Esophagus muscularis mucosa (tissue), 3 donors: ENCODE data around the gene ADAMTS14.

Experiments
- CTCF ChIP-seq, 3 experiments: fragments of 200-600 bp in 2 of 3; fragments of 450-650 bp in 1 of 3; sonication (generic) in 2 of 3; IDR thresholded peaks; one replicate each; pipeline ENCODE4 v1.5.1; 2017 to 2019; ENCODE audit warnings: antibody characterized with exemption in 3 of 3, mild to moderate bottlenecking in 2 of 3, moderate library complexity in 1 of 3
- POLR2A ChIP-seq: fragments of 450-650 bp; IDR thresholded peaks from one replicate; pipeline ENCODE4 v1.6.1; 2017; ENCODE audit warnings: antibody characterized with exemption, moderate library complexity, mild to moderate bottlenecking, low read depth
- POLR2AphosphoS5 ChIP-seq, 2 donors: sonication (generic); formaldehyde crosslinking; IDR thresholded peaks; one replicate each; pipeline ENCODE4 v1.6.1; 2017; ENCODE audit warnings: antibody characterized with exemption in 2 of 2

- TF ChIP-seq POLR2A (no peak), CTCF (IDR thresholded peaks at IDR 0.05) (no peak), POLR2AphosphoS5 (IDR thresholded peaks at IDR 0.05) (no peak)
Measured at GRCh38 chr10:70702190-70702763, 30.0 kb downstream of the ADAMTS14 start.
